SH-SY5Y (cell line): ENCODE results near the gene SPATA25.

Experiments used
- GATA2 ChIP-seq: IDR thresholded peaks from 2 replicates; pipeline ENCODE4 v1.6.1; 2011; ENCODE audit warnings: mild to moderate bottlenecking, low read depth, low read length
- GATA3 ChIP-seq: IDR thresholded peaks from 2 replicates; pipeline ENCODE4 v1.6.1; 2011; ENCODE audit warnings: low read depth, mild to moderate bottlenecking, low read length, moderate library complexity

GRCh38 chr20:45850926-45851325, 36.5 kb downstream of the SPATA25 start:
- no peak for TF ChIP-seq GATA3
- TF ChIP-seq GATA2 = no peak
